ENCODE data around the gene CNTD1.

Gene CNTD1

GRCh38 chr17:42806249-42806648, 7.6 kb downstream of the CNTD1 start:
- no peak for DNase-seq (ENCODE audit: low read depth)

- peak; percentile 61 for DNase-seq (ENCODE audit: low read depth)
Measured at GRCh38 chr17:42809250-42809649, 10.6 kb downstream of the CNTD1 start.

- DNase-seq (ENCODE audit: low read depth) = peak; percentile 93
Measured at GRCh38 chr17:42814633-42815399, 16.2 kb downstream of the CNTD1 start.

GRCh38 chr17:42817866-42818265, 19.2 kb downstream of the CNTD1 start:
- DNase-seq (ENCODE audit: low read depth) = peak; percentile 77

GRCh38 chr17:42818379-42818778, 19.7 kb downstream of the CNTD1 start:
- DNase-seq (ENCODE audit: low read depth) = no peak

DNA sequence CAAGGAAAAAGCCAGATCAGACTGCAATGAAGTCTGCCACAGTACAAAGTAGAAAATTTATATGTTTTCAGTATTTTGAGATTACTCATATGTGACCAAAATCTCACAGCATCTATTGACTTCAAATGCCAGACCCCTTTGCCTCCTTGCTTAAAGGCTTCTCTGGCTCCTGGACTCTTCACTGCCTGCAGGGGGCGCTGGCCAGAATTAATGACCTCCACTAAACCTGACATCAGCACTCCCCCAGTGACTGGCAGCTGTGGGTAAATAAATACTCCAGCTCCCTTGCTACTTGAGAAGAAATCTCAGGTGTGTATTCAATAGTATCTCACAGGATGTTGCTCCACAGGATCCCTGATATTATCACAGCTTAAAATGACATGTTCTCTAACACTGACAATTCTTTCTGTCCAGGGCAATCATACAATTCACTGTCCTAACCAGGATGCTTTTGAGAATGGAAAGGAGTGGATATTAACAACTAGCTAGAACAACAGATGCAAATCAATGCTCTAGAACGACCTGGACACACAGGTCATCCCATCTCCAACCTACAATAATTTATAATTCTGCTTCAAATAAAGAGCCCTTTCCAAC, 21.4 kb downstream of the CNTD1 start:
- no peak for DNase-seq (ENCODE audit: low read depth)

DNA sequence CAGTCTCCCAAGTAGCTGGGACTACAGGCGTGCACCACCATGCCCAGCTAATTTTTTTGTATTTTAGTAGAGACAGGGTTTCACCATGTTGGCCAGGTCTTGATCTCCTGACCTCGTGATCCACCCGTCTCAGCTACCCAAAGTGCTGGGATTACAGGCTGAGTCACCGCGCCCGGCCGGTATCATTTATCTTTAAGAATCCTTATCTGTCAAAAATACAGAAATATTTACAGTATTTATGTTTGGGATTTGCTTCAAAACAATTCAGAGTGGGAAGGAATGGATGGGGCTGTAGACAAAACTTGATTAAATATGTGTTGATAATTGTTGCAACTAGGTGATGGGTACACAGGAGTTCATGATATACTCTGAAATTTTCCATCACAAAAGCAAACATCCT, 22.5 kb downstream of the CNTD1 start:
- no peak for DNase-seq (ENCODE audit: low read depth)

- DNase-seq (ENCODE audit: low read depth) = no peak
Measured at GRCh38 chr17:42827472-42827871, 28.8 kb downstream of the CNTD1 start.

- DNase-seq (ENCODE audit: low read depth) = no peak
Measured at GRCh38 chr17:42830971-42831370, 32.3 kb downstream of the CNTD1 start.

- no peak for DNase-seq (ENCODE audit: low read depth)
Measured at GRCh38 chr17:42832213-42832933, 33.7 kb downstream of the CNTD1 start.

- peak; percentile 69 for DNase-seq (ENCODE audit: low read depth)
Measured at GRCh38 chr17:42832934-42833766, 34.5 kb downstream of the CNTD1 start, which contains the start of gene PSME3. TSS of gene PSME3 (plus strand) at chr17:42833397. CDS start at chr17:42833632, 235 bp downstream.

DNA sequence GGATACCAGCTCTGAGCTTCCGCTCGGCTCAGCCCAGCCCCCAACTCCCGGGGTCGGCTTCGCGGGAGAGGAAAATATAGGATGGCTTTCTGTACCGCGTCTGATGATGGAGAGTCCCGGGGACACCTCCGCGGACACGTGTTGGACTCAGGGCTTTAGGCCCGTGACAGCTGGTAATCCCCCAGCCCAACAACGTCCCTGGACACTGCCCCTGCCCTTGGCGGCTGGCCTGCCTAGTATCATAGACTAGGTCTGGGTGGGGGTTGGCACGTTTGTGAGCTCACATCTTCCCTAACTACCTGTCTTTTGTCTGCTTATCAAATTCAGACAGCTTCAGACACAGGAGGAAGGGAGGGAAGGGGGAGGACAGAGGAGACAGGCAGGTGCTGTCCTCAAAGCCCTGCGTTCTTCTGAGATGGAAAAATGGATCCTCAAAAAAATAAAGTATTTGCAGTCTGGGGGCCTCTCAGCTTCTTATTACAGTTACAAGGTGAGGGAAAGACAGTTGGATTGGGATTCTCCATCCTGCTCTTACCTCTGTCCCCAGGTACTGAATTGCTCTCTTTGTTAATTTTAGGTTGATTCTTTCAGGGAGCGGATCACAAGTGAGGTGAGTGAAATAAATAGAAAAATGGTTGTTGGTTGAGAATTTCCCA, 35.2 kb downstream of the CNTD1 start:
- DNase-seq (ENCODE audit: low read depth) = no peak

DNA sequence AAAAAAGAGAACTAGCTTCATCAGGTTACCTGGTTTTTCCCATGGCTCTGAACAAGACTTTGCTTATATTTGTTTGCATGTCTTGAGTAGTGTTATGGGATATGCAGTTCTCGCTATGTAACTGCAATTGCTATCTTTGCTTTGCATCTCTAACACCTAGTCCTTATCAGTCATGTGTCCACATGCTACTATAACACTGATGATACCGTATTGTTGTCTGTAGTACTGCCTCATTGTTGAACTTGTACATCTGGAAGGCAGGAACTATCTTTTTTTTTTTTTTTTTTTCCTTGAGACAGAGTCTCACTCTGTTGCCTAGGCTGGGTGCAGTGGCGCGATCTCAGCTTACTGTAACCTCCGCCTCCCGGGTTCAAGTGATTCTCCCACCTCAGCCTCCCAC, 37.1 kb downstream of the CNTD1 start:
- no peak for DNase-seq (ENCODE audit: low read depth)

DNA sequence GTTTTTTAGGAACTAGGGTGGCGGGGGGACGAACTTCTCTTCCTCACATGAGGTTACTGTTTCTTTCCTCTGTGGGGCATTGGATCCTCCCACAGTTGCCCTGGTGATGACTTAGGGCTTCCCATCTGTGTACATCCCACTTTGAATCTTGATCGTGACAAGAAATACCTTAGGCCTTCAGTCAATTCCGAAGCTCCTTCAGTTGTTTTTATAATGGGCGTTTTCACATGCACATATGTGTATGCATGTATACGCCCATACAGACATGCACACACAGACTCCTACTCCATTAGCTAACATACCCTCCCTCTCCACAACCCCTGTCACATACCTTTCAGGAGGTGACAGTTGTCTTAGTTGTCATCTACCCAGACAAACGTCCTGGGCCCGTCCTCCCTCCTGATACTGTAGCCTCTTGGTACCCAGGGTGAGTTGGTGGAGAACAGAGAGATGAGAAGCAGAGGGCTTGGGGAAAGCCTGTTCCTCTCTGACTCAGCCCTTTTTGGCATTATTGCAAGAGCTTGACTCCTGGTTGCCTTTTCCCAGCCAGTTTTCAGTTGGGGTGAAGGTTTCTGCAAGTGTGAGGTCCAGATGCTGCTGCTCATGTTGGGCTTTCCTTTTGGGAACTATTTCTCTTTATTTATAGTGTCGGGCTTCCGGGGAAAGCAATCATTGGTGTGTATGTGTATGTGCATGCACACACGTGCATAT, 43.5 kb downstream of the CNTD1 start:
- no peak for DNase-seq (ENCODE audit: low read depth)

DNA sequence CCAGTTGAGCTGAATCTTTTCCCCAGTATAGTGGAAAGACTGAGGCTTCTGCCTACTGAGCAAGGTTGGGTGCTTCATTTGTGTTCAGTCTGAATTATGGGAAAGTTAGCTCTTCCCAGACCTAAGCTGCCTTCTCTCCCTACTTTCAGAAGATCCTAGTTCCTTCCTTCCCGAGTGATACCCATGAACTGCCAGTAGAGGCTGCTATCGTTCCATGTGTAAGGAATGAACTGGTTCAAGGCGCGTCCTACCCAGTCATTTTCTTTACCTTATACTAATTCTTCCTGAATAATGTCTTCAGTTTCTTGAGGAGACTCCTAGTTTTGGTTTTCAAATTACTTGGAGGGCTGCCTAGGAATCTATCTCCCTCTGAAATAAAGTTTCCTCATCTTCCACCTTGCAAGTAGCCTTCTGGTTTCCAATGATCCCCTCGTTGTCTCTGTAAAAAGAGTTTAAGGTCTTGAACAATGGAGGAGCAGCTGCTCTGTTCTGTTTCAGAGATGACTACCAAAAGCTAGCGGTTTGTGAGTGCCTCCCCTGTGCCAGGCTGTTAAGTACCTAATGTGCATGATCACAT, 44.8 kb downstream of the CNTD1 start:
- DNase-seq (ENCODE audit: low read depth) = no peak

DNA sequence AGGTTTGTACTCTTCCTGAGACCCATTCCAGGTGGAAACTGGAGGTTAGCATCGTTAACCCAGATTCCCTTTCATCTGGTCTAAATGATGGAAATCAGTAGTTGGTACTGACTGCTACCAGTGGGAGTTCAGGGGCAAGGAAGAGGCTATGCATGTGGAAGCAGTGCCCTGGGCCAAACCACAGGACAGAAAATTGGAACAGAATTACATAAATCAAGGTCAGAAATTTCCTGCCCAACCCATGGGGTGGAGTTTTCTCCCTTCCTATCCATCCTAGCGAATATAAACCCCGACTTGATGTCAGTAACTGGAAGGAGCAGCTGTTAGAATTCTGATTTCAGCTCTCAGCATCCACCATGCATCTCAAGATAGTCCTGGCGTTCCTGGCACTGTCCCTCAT, 45.6 kb downstream of the CNTD1 start, which contains the start of gene AOC2:
Gene AOC2, plus strand, starts transcription at position 310 of the 400 bp plus-strand sequence. Its CDS starts 47 bp downstream, at position 357.
- DNase-seq (ENCODE audit: low read depth) = no peak

DNA sequence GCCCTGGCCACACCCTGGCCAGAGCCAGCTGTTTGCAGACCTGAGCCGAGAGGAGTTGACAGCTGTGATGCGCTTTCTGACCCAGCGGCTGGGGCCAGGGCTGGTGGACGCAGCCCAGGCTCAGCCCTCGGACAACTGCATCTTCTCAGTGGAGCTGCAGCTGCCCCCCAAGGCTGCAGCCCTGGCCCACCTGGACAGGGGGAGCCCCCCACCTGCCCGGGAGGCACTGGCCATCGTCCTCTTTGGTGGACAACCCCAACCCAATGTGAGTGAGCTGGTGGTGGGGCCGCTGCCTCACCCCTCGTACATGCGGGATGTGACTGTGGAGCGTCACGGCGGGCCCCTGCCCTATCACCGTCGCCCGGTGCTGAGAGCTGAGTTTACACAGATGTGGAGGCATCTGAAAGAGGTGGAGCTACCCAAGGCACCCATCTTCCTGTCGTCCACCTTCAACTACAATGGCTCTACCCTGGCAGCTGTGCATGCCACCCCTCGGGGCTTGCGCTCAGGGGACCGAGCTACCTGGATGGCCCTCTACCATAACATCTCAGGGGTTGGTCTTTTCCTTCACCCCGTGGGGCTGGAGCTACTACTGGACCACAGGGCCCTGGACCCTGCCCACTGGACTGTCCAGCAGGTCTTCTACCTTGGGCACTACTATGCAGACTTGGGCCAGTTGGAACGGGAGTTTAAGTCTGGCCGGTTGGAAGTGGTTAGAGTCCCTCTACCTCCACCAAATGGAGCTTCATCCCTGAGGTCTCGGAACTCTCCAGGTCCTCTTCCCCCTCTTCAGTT, 46.3 kb downstream of the CNTD1 start:
- DNase-seq (ENCODE audit: low read depth) = no peak

DNA sequence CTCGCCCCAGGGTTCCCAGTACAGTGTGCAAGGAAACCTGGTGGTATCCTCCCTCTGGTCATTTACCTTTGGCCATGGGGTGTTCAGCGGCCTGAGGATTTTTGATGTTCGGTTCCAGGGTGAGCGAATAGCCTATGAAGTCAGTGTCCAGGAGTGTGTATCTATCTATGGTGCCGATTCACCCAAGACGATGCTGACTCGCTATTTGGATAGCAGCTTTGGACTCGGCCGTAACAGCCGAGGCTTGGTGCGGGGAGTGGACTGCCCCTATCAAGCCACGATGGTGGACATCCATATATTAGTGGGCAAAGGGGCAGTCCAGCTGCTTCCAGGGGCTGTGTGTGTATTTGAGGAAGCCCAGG, 46.9 kb downstream of the CNTD1 start:
- DNase-seq (ENCODE audit: low read depth) = no peak

DNA sequence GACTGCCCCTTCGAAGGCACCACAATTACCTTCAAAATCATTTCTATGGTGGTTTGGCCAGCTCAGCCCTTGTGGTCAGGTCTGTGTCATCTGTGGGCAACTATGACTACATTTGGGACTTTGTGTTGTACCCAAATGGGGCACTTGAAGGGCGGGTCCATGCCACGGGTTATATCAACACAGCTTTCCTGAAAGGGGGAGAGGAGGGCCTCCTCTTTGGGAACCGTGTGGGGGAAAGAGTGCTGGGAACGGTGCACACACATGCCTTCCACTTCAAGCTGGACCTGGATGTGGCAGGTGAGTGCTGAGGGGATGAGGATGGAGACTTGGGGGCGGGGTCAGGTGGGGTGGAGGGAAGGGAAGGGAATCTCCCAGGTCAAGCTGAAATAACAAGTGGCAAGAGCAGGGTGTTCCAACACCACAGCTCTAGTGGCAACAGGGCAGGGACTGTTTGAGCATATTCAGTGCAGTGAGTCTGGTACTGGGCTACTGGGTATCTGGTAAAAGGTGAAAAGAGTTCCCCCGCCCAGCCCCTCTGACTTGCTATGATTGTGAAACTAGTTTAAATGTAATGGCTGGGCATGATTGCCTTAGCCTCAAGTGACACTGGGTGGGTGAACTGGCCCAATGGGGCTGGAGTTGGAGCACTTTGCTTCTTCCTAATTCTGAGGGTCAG, 47.4 kb downstream of the CNTD1 start:
- DNase-seq (ENCODE audit: low read depth) = no peak
